ENCODE measurements around the gene MIOS.

MIOS gene

GRCh38 chr7:7584653-7585052 is 18.0 kb downstream of the MIOS start:
- no peak for DNase-seq

GRCh38 chr7:7585241-7585928 is 18.7 kb downstream of the MIOS start:
- DNase-seq, result no peak

GRCh38 chr7:7595451-7595850 is 28.8 kb downstream of the MIOS start:
- DNase-seq, result peak; percentile 10

GRCh38 chr7:7596176-7596575 is 29.5 kb downstream of the MIOS start:
- DNase-seq, result no peak

- no peak for DNase-seq
Measured at GRCh38 chr7:7607010-7607409, 40.3 kb downstream of the MIOS start.

- DNase-seq, result no peak
Measured at GRCh38 chr7:7609330-7609729, 42.6 kb downstream of the MIOS start.

GRCh38 chr7:7612519-7612918 is 45.8 kb downstream of the MIOS start:
- DNase-seq, result no peak

- DNase-seq, result no peak
Measured at GRCh38 chr7:7613210-7613609, 46.5 kb downstream of the MIOS start.

GRCh38 chr7:7614018-7614741 is 47.5 kb downstream of the MIOS start:
- DNase-seq, result no peak

GRCh38 chr7:7617550-7617949 is 50.9 kb downstream of the MIOS start:
- no peak for DNase-seq

- no peak for DNase-seq
Measured at GRCh38 chr7:7618410-7618809, 51.7 kb downstream of the MIOS start.

GRCh38 chr7:7620236-7620635 is 53.6 kb downstream of the MIOS start:
- no peak for DNase-seq

- DNase-seq, result no peak
Measured at GRCh38 chr7:7620644-7621210, 54.0 kb downstream of the MIOS start.

- no peak for DNase-seq
Measured at GRCh38 chr7:7628476-7628875, 61.8 kb downstream of the MIOS start.

GRCh38 chr7:7630626-7631329 is 64.1 kb downstream of the MIOS start:
- DNase-seq, result no peak

GRCh38 chr7:7639421-7639820 is 72.7 kb downstream of the MIOS start:
- no peak for DNase-seq

GRCh38 chr7:7639847-7640220 is 73.2 kb downstream of the MIOS start:
- DNase-seq, result no peak

- DNase-seq, result peak; percentile 100
Measured at GRCh38 chr7:7640221-7641128, 73.8 kb downstream of the MIOS start, which contains the start of gene UMAD1. Gene UMAD1, plus strand, starts transcription at chr7:7640752. Its CDS starts 32,620 bp downstream, at chr7:7673372.

- DNase-seq, result peak; percentile 29
Measured at GRCh38 chr7:7641129-7641663, 74.5 kb downstream of the MIOS start.

GRCh38 chr7:7642081-7642480 is 75.4 kb downstream of the MIOS start:
- no peak for DNase-seq

- DNase-seq, result no peak
Measured at GRCh38 chr7:7647495-7648036, 80.9 kb downstream of the MIOS start.

- no peak for DNase-seq
Measured at GRCh38 chr7:7650682-7651206, 84.1 kb downstream of the MIOS start.
